Adrenal gland (tissue), 12 donors: ENCODE results near the gene MAGEA11. TPM values are rescaled to one million over a fixed set of nuclear protein-coding genes. Genes with fewer than 3 reads are reported as not detected.
"Not testable (repeated sequence)": the region's sequence is repeated elsewhere in the genome, so short reads cannot be mapped to it uniquely, and the experiment has no call there.

ENCODE experiments used
- DNase-seq, 7 donors: peaks; one replicate each; pipeline ENCODE4 v3.0.0-alpha.2; 2019 to 2020
- H3K27ac ChIP-seq, 5 donors: fragments of 200-600 bp; sonication (generic) in 4 of 5; 1 replicate in 3 of 5; 2 replicates in 2 of 5; pipeline versions ENCODE4 v1.5.1 to v1.8.0; 2016 to 2020; ENCODE audit warnings: mild to moderate bottlenecking in 1 of 5
- H3K27me3 ChIP-seq: fragments of 200-600 bp; 2 replicates; pipeline ENCODE4 v1.8.0; 2021
- H3K36me3 ChIP-seq, 2 donors: fragments of 200-600 bp; replicated peaks in 1 of 2; 1 replicate in 1 of 2; 2 replicates in 1 of 2; pipeline versions ENCODE4 v1.5.1 to v1.8.0; 2018 to 2022
- H3K4me1 ChIP-seq, 2 donors: fragments of 200-600 bp; replicated peaks in 1 of 2; 1 replicate in 1 of 2; 2 replicates in 1 of 2; pipeline versions ENCODE4 v1.5.1 to v1.8.0; 2018 to 2021
- H3K4me3 ChIP-seq, 4 donors: fragments of 200-600 bp; sonication (generic) in 3 of 4; one replicate each; pipeline ENCODE4 v1.5.1; 2016 to 2018
- H3K9me3 ChIP-seq, 3 donors: fragments of 200-600 bp; sonication (generic) in 1 of 3; replicated peaks in 1 of 3; 1 replicate in 2 of 3; 2 replicates in 1 of 3; pipeline versions ENCODE4 v1.5.1 to v1.8.0; 2016 to 2021
- CTCF ChIP-seq, 6 experiments: fragments of 450-650 bp in 4 of 6; fragments of 200-600 bp in 2 of 6; sonication (generic) in 1 of 6; IDR thresholded peaks; 1 replicate in 5 of 6; 2 replicates in 1 of 6; pipeline versions ENCODE4 v1.5.1 to v1.8.0; 2016 to 2021; ENCODE audit warnings: antibody characterized with exemption in 6 of 6, mild to moderate bottlenecking in 2 of 6, moderate library complexity in 1 of 6
- POLR2A ChIP-seq, 2 donors: fragments of 450-650 bp; IDR thresholded peaks; one replicate each; pipeline ENCODE4 v1.6.1; 2017; ENCODE audit warnings: antibody characterized with exemption in 2 of 2, mild to moderate bottlenecking in 2 of 2, moderate library complexity in 1 of 2
- WGBS, 4 donors: extraction: QIAGEN DNeasy Blood & Tissue Kit in 2 of 4; methylation state at CpG; one replicate each; pipeline versions ENCODE4 v1.1.5 to v1.1.7; 2013 to 2017; 5-methylcytosine and 5-hydroxymethylcytosine counted together
- intact Hi-C, 2 donors: fragments of 100-400 bp; cut with DNase I; formaldehyde crosslinking; loops; one replicate each; pipeline versions ENCODE4 v1.14.1 to v1.15.0; 2022 to 2023
- polyA plus RNA-seq, 3 donors: library from polyadenylated mRNA; stranded (reverse); fragments of 200-250 nt in 2 of 3; fragments of 350-450 nt in 1 of 3; fragmentation: Illumina TruSeq in 1 of 3; extraction: RNeasy Lipid Tissue Mini Kit (QIAGEN cat#74804) in 1 of 3; gene quantifications; one replicate each; pipeline ENCODE4 v1.2.3, GENCODE V29; 2013 to 2014
- total RNA-seq, 9 donors: library from RNA; depleted of rRNA in 4 of 9; stranded (reverse); fragments of >200 nt in 4 of 9; fragments of 120-200 nt in 1 of 9; fragmentation: NEBNext Ultra II Directional in 1 of 9; extraction: Animal tissue kit (Norgen Biotek cat#: 25700) in 1 of 9; gene quantifications; one replicate each; pipeline versions ENCODE4 v1.1.0 to v1.2.4, GENCODE V29; 2013 to 2023
- donor health status: healthy with polysubstance abuse.
- donor health status: Bipolar disorder and iron deficiency.
- donor health status: DM: yes; HTN: yes; CAD: no.
- donor health status: DM: no; HTN: no; CAD: no.
- donor health status: DM: no; HTN: no; CAD: no.
- donor health status: DM: yes; HTN: yes; CAD: no.

MAGEA11 gene
- total and polyA plus RNA-seq, 12 donors, result not detected

DNA sequence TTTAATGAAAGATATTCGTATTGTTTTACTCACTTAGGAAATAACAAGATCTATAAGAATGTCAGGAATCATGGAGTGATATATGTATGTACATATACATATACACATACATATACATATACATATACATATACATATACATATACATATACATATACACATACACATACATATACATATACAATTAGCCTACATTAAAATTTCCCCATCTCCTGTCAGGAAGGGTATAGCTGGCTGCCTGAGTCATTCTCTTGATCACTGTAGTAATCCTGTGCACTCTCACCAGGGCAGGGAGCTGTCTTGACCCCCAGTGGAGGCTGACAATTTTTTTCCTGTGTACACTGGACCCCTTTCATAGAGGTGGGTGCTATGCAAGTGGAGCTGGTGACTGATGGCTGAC is 23.3 kb upstream of the MAGEA11 start:
- intact Hi-C loops, result no loop called here
- H3K36me3 ChIP-seq, result no peaks in the 10 kb centered on the region
- no peaks in the 10 kb centered on the region for H3K9me3 ChIP-seq
- no peaks in the 10 kb centered on the region for H3K27me3 ChIP-seq
- H3K4me3 ChIP-seq, result no peak overlapping the region
- no peak for DNase-seq
- no peaks in the 10 kb centered on the region for H3K4me1 ChIP-seq
- WGBS, 4 donors, result 57 to 79% (median 68%) methylated on average over 1 of the region's 1 CpG
- H3K27ac ChIP-seq, result no peak overlapping the region
- no peak for TF ChIP-seq CTCF (IDR thresholded peaks at IDR 0.05)
- TF ChIP-seq POLR2A (IDR thresholded peaks at IDR 0.05), result no peak

DNA sequence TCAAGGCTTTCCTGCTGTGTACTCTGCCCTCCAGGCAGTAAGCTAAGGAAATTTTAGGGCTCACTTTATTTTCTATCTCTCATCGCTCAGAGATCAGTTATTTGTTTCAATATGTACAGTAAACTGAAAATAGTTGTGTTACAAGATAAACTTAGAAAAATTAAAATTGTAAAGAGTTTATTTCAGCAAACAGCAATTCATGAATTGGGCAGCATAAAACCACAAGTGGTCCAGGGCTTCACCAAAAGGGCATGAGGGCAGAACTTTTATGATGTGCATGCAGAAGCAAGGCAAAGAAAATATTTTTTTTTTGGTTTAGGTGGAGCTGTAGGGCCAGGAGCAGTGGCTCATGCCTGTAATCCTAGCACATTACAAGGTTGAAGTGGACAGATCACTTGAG is 20.1 kb upstream of the MAGEA11 start:
- WGBS, 4 donors, result 66 to 90% (median 86%) methylated on average over 1 of the region's 1 CpG
- DNase-seq, result no peak
- intact Hi-C loops, result no loop called here
- H3K36me3 ChIP-seq, result no peaks in the 10 kb centered on the region
- no peak overlapping the region for H3K27ac ChIP-seq
- no peaks in the 10 kb centered on the region for H3K4me1 ChIP-seq
- TF ChIP-seq CTCF (IDR thresholded peaks at IDR 0.05), result no peak
- no peak for TF ChIP-seq POLR2A (IDR thresholded peaks at IDR 0.05)
- H3K9me3 ChIP-seq, result no peaks in the 10 kb centered on the region
- no peak overlapping the region for H3K4me3 ChIP-seq
- no peaks in the 10 kb centered on the region for H3K27me3 ChIP-seq

DNA sequence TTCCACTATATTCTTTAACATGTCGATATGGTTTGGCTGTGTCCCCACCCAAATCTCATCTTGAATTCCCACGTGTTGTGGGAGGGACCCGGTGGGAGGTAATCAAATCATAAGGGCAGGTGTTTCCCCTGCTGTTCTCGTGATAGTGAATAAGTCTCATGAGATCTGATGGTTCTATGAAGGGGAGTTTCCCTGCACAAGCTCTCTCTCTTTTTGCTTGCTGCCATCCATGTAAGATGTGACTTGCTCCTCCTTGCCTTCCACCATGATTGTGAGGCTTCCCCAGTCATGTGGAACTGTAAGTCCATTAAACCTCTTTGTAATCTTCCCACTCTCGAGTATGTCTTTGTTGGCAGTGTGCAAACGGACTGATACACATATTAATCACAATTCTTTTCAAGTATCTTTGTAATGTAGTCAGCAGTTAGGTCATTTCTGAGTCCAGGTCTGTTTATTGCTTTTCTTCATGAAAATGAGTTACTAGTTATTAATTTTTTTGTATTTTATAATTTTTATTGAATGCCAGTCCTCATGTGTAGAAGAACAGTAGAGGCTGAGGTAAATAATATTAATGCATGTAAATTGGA is 19.1 kb upstream of the MAGEA11 start:
- intact Hi-C loops, H3K4me3 ChIP-seq, H3K4me1 ChIP-seq, H3K9me3 ChIP-seq, DNase-seq, H3K36me3 ChIP-seq, H3K27ac ChIP-seq, H3K27me3 ChIP-seq: not testable (repeated sequence)
- WGBS, 4 donors, result 49 to 72% (median 64%) methylated on average over 6 of the region's 6 CpGs

- no peaks in the 10 kb centered on the region for H3K27me3 ChIP-seq
- H3K4me3 ChIP-seq, result no peak overlapping the region
- DNase-seq, result no peak
- H3K36me3 ChIP-seq, result no peaks in the 10 kb centered on the region
- no peak overlapping the region for H3K27ac ChIP-seq
- no peaks in the 10 kb centered on the region for H3K9me3 ChIP-seq
- intact Hi-C loops, result no loop called here
- WGBS, 4 donors, result 65 to 79% (median 69%) methylated on average over 2 of the region's 2 CpGs
- TF ChIP-seq POLR2A (IDR thresholded peaks at IDR 0.05), result no peak
- no peaks in the 10 kb centered on the region for H3K4me1 ChIP-seq
Measured at GRCh38 chrX:149699761-149700160, 12.1 kb upstream of the MAGEA11 start.

GRCh38 chrX:149704664-149705063 is 7.2 kb upstream of the MAGEA11 start:
- DNase-seq, result no peak
- TF ChIP-seq POLR2A (IDR thresholded peaks at IDR 0.05), result no peak
- TF ChIP-seq CTCF (IDR thresholded peaks at IDR 0.05), result no peak
- intact Hi-C loops, result no loop called here
- Histone ChIP-seq H3K4me3 (no peak overlapping the region), H3K36me3 (no peaks in the 10 kb centered on the region), H3K9me3 (no peaks in the 10 kb centered on the region), H3K27ac (no peak overlapping the region), H3K27me3 (no peaks in the 10 kb centered on the region), H3K4me1 (no peaks in the 10 kb centered on the region)
- WGBS, 4 donors, result 71 to 76% (median 73%) methylated on average over 4 to 5 of the region's 5 CpGs
